K562 (cell line): ENCODE results near the gene DCTD. TPM values are rescaled to one million over a fixed set of nuclear protein-coding genes. Genes with fewer than 3 reads are reported as not detected.

Experiments
- CBX2 ChIP-seq: fragments of 200-600 bp; sonication (generic); IDR thresholded peaks from one replicate; pipeline ENCODE4 v1.6.1; 2012; ENCODE audit warnings: mild to moderate bottlenecking, low read length, inconsistent platforms; ENCODE audit not compliant: insufficient read depth, poor library complexity, severe bottlenecking
- CHD1 ChIP-seq: fragments of 200-600 bp; sonication (generic); IDR thresholded peaks from one replicate; pipeline ENCODE4 v1.6.1; 2012; ENCODE audit warnings: mild to moderate bottlenecking, moderate library complexity, low read length, inconsistent platforms
- HMGN3 ChIP-seq: IDR thresholded peaks from 2 replicates; pipeline ENCODE4 v1.6.1; 2011; ENCODE audit warnings: borderline replicate concordance, low read depth, mild to moderate bottlenecking, mixed read lengths, low read length; ENCODE audit not compliant: insufficient read length; ENCODE audit errors: extremely low read depth
- ILK ChIP-seq: fragments of 450-650 bp; IDR thresholded peaks from 2 replicates; pipeline ENCODE4 v1.6.1; 2016; ENCODE audit warnings: missing genetic modification characterization, low read depth, mild to moderate bottlenecking, missing compliant biosample characterization, moderate library complexity, borderline replicate concordance
- KDM4B ChIP-seq, 2 experiments: fragments of 450-650 bp in 1 of 2; sonication (generic) in 1 of 2; IDR thresholded peaks; 2 replicates each; pipeline ENCODE4 v1.6.1; 2016 to 2017; ENCODE audit warnings: borderline replicate concordance in 2 of 2, antibody characterized with exemption in 1 of 2, low read depth in 1 of 2, mild to moderate bottlenecking in 1 of 2
- LCOR ChIP-seq: sonication (generic); formaldehyde crosslinking; IDR thresholded peaks from 2 replicates; pipeline ENCODE4 v1.8.0; 2022; ENCODE audit warnings: mild to moderate bottlenecking, missing genetic modification reagents
- POLR3G ChIP-seq: IDR thresholded peaks from 2 replicates; pipeline ENCODE4 v1.6.1; 2011; ENCODE audit not compliant: insufficient read length, insufficient replicate concordance; ENCODE audit errors: extremely low read depth
- RB1 ChIP-seq: fragments of 450-650 bp; IDR thresholded peaks from 2 replicates; pipeline ENCODE4 v1.6.1; 2017; ENCODE audit warnings: low read depth, mild to moderate bottlenecking
- RBBP5 ChIP-seq: fragments of 200-600 bp; sonication (generic); IDR thresholded peaks from 2 replicates; pipeline ENCODE4 v1.6.1; 2012; ENCODE audit warnings: borderline replicate concordance, mild to moderate bottlenecking, low read length, control low read depth, inconsistent platforms; ENCODE audit not compliant: insufficient read depth, poor library complexity, severe bottlenecking
- RNF2 ChIP-seq: sonication (generic); IDR thresholded peaks from 2 replicates; pipeline ENCODE4 v1.6.1; 2016
- SAFB2 ChIP-seq: fragments of 200-400 bp; formaldehyde crosslinking; IDR thresholded peaks from 2 replicates; pipeline ENCODE4 v1.6.1; 2018; ENCODE audit warnings: borderline replicate concordance, low read length, low read depth, moderate library complexity; ENCODE audit not compliant: severe bottlenecking
- SMAD4 ChIP-seq: fragments of 250-450 bp; sonication (Bioruptor Pico); conservative IDR thresholded peaks from 2 replicates; pipeline ENCODE4 v1.8.0; 2021; ENCODE audit warnings: inconsistent platforms, mild to moderate bottlenecking, moderate library complexity
- SNIP1 ChIP-seq: fragments of 450-650 bp; IDR thresholded peaks from 2 replicates; pipeline ENCODE4 v1.7.1; 2017; ENCODE audit warnings: low read depth, mild to moderate bottlenecking
- WHSC1 ChIP-seq: IDR thresholded peaks from one replicate; pipeline ENCODE4 v1.6.1; 2012; ENCODE audit warnings: low read length, control low read depth, inconsistent platforms
- ZNF551 ChIP-seq: fragments of 250-450 bp; sonication (Bioruptor Pico); IDR thresholded peaks from 2 replicates; pipeline ENCODE4 v1.5.0; 2021; ENCODE audit warnings: mild to moderate bottlenecking, moderate library complexity
- ZNF77 ChIP-seq: fragments of 250-450 bp; sonication (Bioruptor Pico); IDR thresholded peaks from 2 replicates; pipeline ENCODE4 v1.5.0; 2020
- ZSCAN29 ChIP-seq: fragments of 450-650 bp; IDR thresholded peaks from 2 replicates; pipeline ENCODE4 v1.6.1; 2017
- ZZZ3 ChIP-seq: fragments of 450-650 bp; IDR thresholded peaks from 2 replicates; pipeline ENCODE4 v1.6.1; 2016; ENCODE audit warnings: antibody characterized with exemption, mild to moderate bottlenecking, moderate library complexity
- polyA plus RNA-seq, 8 experiments: library from polyadenylated mRNA; depleted of rRNA in 4 of 8; stranded (reverse) in 5 of 8; unstranded in 3 of 8; fragments of >200 nt; fragmentation: Nextera tagmentation in 2 of 8; fragmentation: Illumina TruSeq in 1 of 8; extraction: Ambion mirVana in 2 of 8; extraction: Trizol in 1 of 8; gene quantifications; 2 replicates each; pipeline versions ENCODE4 v1.2.1 to v1.2.3, GENCODE V29; 2011 to 2014; ENCODE audit warnings: inconsistent platforms in 1 of 8, missing spikeins in 1 of 8
- total RNA-seq, 7 experiments: library from RNA; depleted of rRNA in 6 of 7; stranded (reverse); fragments of >200 nt in 6 of 7; fragmentation: Illumina TruSeq in 2 of 7; extraction: Trizol in 2 of 7; gene quantifications; 2 replicates each; pipeline versions ENCODE4 v1.2.1 to v1.2.3, GENCODE V29; 2011 to 2021; ENCODE audit warnings: low replicate concordance in 1 of 7
- TF ChIP-seq, protein P1 (sequence below): fragments of 450-650 bp; formaldehyde crosslinking; IDR thresholded peaks from 2 replicates; pipeline ENCODE4 v1.4.0; 2022; ENCODE audit warnings: mild to moderate bottlenecking, moderate library complexity
- TF ChIP-seq, protein P2 (sequence below): fragments of 450-650 bp; IDR thresholded peaks from 2 replicates; pipeline ENCODE4 v1.6.1; 2016; ENCODE audit warnings: low read depth, mild to moderate bottlenecking, moderate library complexity
- TF ChIP-seq, protein P3 (sequence below): fragments of 450-650 bp; IDR thresholded peaks from 2 replicates; pipeline ENCODE4 v1.6.1; 2018; ENCODE audit warnings: mild to moderate bottlenecking, low read depth; ENCODE audit not compliant: partially characterized antibody
- TF ChIP-seq, protein P4 (sequence below): fragments of 250-450 bp; sonication (Bioruptor Pico); IDR thresholded peaks from 2 replicates; pipeline ENCODE4 v1.5.0; 2021
- TF ChIP-seq, protein P5 (sequence below), 3 experiments: IDR thresholded peaks in 2 of 3; conservative IDR thresholded peaks in 1 of 3; 2 replicates each; pipeline ENCODE4 v1.5.1; 2011 to 2012; ENCODE audit warnings: low read length in 3 of 3, mild to moderate bottlenecking in 3 of 3, control low read depth in 2 of 3, improper control_type of control experiment in 1 of 3, inconsistent platforms in 1 of 3, low read depth in 1 of 3, mixed read lengths in 1 of 3, moderate library complexity in 1 of 3; ENCODE audit not compliant: insufficient read depth in 2 of 3

The DCTD gene
- total and polyA plus RNA-seq, 9 of the 15 experiments (the other 6 are each of a cell fraction or from before 2014, with no cell fraction given) = 38.7 to 114 (median 76.5) TPM

DNA sequence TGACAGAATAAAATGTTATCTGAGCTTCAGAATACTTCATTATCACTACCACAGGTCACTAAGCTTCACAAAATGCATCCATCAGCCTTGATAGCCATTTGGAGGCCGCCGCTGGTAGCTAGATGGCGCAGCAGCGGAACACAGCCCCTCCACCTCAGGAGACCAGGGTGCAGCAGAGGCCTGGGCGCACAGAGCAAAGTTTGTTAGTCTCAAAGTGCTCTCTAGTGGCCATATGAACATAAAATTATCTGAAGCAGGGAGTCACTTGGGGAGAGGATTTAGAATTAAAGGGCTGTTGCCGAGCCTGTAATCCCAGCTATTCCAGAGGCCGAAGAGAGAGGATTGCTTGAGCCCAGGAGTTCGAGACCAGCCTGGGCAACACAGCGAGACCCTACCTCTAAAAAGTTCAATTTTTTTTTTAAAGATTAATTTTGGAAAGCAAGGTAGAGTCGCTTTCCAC lies 8.1 kb upstream of the DCTD start (continued):
- no peak for TF ChIP-seq RBBP5
- no peak for TF ChIP-seq CHD1
- TF ChIP-seq, protein P1, sequence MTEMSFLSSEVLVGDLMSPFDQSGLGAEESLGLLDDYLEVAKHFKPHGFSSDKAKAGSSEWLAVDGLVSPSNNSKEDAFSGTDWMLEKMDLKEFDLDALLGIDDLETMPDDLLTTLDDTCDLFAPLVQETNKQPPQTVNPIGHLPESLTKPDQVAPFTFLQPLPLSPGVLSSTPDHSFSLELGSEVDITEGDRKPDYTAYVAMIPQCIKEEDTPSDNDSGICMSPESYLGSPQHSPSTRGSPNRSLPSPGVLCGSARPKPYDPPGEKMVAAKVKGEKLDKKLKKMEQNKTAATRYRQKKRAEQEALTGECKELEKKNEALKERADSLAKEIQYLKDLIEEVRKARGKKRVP (CRISPR knock-in tag) = no peak
- TF ChIP-seq, protein P2, sequence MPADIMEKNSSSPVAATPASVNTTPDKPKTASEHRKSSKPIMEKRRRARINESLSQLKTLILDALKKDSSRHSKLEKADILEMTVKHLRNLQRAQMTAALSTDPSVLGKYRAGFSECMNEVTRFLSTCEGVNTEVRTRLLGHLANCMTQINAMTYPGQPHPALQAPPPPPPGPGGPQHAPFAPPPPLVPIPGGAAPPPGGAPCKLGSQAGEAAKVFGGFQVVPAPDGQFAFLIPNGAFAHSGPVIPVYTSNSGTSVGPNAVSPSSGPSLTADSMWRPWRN = no peak
- no peak for TF ChIP-seq RNF2
- no peak for TF ChIP-seq ZSCAN29
- no peak for TF ChIP-seq ILK (tag)
- no peak for TF ChIP-seq POLR3G
- no peak for TF ChIP-seq CBX2
- peak; percentile 68; the same call in 1 of the 2 replicates for TF ChIP-seq RB1
- TF ChIP-seq, protein P3, sequence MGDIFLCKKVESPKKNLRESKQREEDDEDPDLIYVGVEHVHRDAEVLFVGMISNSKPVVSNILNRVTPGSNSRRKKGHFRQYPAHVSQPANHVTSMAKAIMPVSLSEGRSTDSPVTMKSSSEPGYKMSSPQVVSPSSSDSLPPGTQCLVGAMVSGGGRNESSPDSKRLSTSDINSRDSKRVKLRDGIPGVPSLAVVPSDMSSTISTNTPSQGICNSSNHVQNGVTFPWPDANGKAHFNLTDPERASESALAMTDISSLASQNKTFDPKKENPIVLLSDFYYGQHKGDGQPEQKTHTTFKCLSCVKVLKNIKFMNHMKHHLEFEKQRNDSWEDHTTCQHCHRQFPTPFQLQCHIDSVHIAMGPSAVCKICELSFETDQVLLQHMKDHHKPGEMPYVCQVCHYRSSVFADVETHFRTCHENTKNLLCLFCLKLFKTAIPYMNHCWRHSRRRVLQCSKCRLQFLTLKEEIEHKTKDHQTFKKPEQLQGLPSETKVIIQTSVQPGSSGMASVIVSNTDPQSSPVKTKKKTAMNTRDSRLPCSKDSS = no peak
- TF ChIP-seq LCOR (CRISPR knock-in tag) = no peak
- no peak for TF ChIP-seq WHSC1
- no peak for TF ChIP-seq ZNF77 (CRISPR knock-in tag)
- TF ChIP-seq HMGN3 = no peak
- TF ChIP-seq SNIP1 = no peak
- TF ChIP-seq ZZZ3 = no peak
- no peak for TF ChIP-seq KDM4B (IDR thresholded peaks at IDR 0.05; ENCODE audit: borderline replicate concordance in 2 of 2, low read depth in 1 of 2)
- TF ChIP-seq, protein P4, sequence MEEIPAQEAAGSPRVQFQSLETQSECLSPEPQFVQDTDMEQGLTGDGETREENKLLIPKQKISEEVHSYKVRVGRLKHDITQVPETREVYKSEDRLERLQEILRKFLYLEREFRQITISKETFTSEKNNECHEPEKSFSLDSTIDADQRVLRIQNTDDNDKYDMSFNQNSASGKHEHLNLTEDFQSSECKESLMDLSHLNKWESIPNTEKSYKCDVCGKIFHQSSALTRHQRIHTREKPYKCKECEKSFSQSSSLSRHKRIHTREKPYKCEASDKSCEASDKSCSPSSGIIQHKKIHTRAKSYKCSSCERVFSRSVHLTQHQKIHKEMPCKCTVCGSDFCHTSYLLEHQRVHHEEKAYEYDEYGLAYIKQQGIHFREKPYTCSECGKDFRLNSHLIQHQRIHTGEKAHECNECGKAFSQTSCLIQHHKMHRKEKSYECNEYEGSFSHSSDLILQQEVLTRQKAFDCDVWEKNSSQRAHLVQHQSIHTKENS (CRISPR knock-in tag) = no peak
- TF ChIP-seq, protein P5, sequence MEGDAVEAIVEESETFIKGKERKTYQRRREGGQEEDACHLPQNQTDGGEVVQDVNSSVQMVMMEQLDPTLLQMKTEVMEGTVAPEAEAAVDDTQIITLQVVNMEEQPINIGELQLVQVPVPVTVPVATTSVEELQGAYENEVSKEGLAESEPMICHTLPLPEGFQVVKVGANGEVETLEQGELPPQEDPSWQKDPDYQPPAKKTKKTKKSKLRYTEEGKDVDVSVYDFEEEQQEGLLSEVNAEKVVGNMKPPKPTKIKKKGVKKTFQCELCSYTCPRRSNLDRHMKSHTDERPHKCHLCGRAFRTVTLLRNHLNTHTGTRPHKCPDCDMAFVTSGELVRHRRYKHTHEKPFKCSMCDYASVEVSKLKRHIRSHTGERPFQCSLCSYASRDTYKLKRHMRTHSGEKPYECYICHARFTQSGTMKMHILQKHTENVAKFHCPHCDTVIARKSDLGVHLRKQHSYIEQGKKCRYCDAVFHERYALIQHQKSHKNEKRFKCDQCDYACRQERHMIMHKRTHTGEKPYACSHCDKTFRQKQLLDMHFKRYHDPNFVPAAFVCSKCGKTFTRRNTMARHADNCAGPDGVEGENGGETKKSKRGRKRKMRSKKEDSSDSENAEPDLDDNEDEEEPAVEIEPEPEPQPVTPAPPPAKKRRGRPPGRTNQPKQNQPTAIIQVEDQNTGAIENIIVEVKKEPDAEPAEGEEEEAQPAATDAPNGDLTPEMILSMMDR (IDR thresholded peaks at IDR 0.05 in 2 of 3, conservative IDR thresholded peaks at IDR 0.05 in 1 of 3; ENCODE audit: insufficient read depth in 2 of 3, low read depth in 1 of 3, low read length in 3 of 3) = peak; percentile 95 to 98 (median 98)
- no peak for TF ChIP-seq SMAD4
- TF ChIP-seq ZNF551 = no peak
- no peak for TF ChIP-seq SAFB2
